HepG2 (cell line): Measurements from ENCODE around the gene RNF114. TPM values are rescaled to one million over a fixed set of nuclear protein-coding genes. Genes with fewer than 3 reads are reported as not detected.
A peak's percentile ranks its signal among the peaks of the same experiment; 100 is the strongest.

Experiments
- ESRRA ChIP-seq: sonication (generic); formaldehyde crosslinking; IDR thresholded peaks from 2 replicates; pipeline ENCODE4 v1.5.1; 2020; ENCODE audit warnings: mild to moderate bottlenecking, low read depth, missing genetic modification reagents
- HOXA7 ChIP-seq: sonication (generic); formaldehyde crosslinking; IDR thresholded peaks from 2 replicates; pipeline ENCODE4 v1.8.1; 2022; ENCODE audit warnings: mild to moderate bottlenecking, missing genetic modification reagents, moderate library complexity
- PHF21A ChIP-seq: sonication (generic); formaldehyde crosslinking; IDR thresholded peaks from 2 replicates; pipeline ENCODE4 v1.5.0; 2020; ENCODE audit warnings: mild to moderate bottlenecking, missing genetic modification reagents
- PITX1 ChIP-seq: sonication (generic); formaldehyde crosslinking; IDR thresholded peaks from 2 replicates; pipeline ENCODE4 v1.5.1; 2020; ENCODE audit warnings: mild to moderate bottlenecking, missing genetic modification reagents
- PPARG ChIP-seq: conservative IDR thresholded peaks from 2 replicates; pipeline ENCODE4 v1.6.1; 2016; ENCODE audit warnings: missing biosample characterization, missing genetic modification reagents
- SIN3B ChIP-seq: fragments of 150-350 bp; IDR thresholded peaks from 2 replicates; pipeline ENCODE4 v1.6.1; 2014; ENCODE audit warnings: low read length
- SPEN ChIP-seq: sonication (generic); formaldehyde crosslinking; IDR thresholded peaks from 2 replicates; pipeline ENCODE4 v1.5.1; 2020; ENCODE audit warnings: low read depth, mild to moderate bottlenecking, missing genetic modification reagents
- SRF ChIP-seq: IDR thresholded peaks from 2 replicates; pipeline ENCODE4 v1.6.1; 2011; ENCODE audit warnings: mild to moderate bottlenecking, low read depth, low read length, moderate library complexity
- TEAD3 ChIP-seq: optimal IDR thresholded peaks from 2 replicates; pipeline ENCODE3; 2016; ENCODE audit warnings: borderline replicate concordance
- ZNF180 ChIP-seq: sonication (generic); formaldehyde crosslinking; IDR thresholded peaks from 2 replicates; pipeline ENCODE4 v1.4.0; 2020; ENCODE audit warnings: low read depth, missing genetic modification reagents, borderline replicate concordance
- polyA plus RNA-seq, 8 experiments: library from polyadenylated mRNA; depleted of rRNA in 3 of 8; stranded (reverse) in 7 of 8; unstranded in 1 of 8; fragments of >200 nt; fragmentation: Illumina TruSeq in 4 of 8; extraction: Trizol in 4 of 8; gene quantifications; 2 replicates each; pipeline versions ENCODE4 v1.2.1 to v1.2.3, GENCODE V29; 2011 to 2016; ENCODE audit warnings: low read depth in 4 of 8, missing spikeins in 1 of 8, mixed read lengths in 1 of 8; ENCODE audit not compliant: insufficient read depth in 1 of 8
- total RNA-seq, 5 experiments: library from RNA; depleted of rRNA; stranded (reverse); fragments of >200 nt; fragmentation: Illumina TruSeq; extraction: Trizol; gene quantifications; 2 replicates each; pipeline ENCODE4 v1.2.3, GENCODE V29; 2016; ENCODE audit warnings: low read depth in 1 of 5
- TF ChIP-seq, protein P1 (sequence below): sonication (generic); formaldehyde crosslinking; IDR thresholded peaks from 2 replicates; pipeline ENCODE4 v1.9.0; 2022; ENCODE audit warnings: missing genetic modification reagents, mild to moderate bottlenecking, borderline replicate concordance
- TF ChIP-seq, protein P2 (sequence below): IDR thresholded peaks from 2 replicates; pipeline ENCODE4 v1.6.1; 2016
- TF ChIP-seq, protein P3 (sequence below): IDR thresholded peaks from 2 replicates; pipeline ENCODE4 v1.6.1; 2012; ENCODE audit warnings: low read length, improper control_type of control experiment
- TF ChIP-seq, protein P4 (sequence below): sonication (generic); formaldehyde crosslinking; IDR thresholded peaks from 2 replicates; pipeline ENCODE4 v1.5.0; 2020; ENCODE audit warnings: mild to moderate bottlenecking, missing genetic modification reagents, borderline replicate concordance
- TF ChIP-seq, protein P5 (sequence below): sonication (generic); formaldehyde crosslinking; IDR thresholded peaks from 2 replicates; pipeline ENCODE4 v1.9.0; 2021; ENCODE audit warnings: missing genetic modification reagents, borderline replicate concordance
- TF ChIP-seq, protein P6 (sequence below): sonication (generic); formaldehyde crosslinking; IDR thresholded peaks from 2 replicates; pipeline ENCODE4 v1.4.0; 2020; ENCODE audit warnings: missing genetic modification reagents

Gene RNF114
- total and polyA plus RNA-seq, 2 of the 13 experiments (the other 11 are each of a cell fraction or from before 2014, with no cell fraction given): 119 to 126 TPM

DNA sequence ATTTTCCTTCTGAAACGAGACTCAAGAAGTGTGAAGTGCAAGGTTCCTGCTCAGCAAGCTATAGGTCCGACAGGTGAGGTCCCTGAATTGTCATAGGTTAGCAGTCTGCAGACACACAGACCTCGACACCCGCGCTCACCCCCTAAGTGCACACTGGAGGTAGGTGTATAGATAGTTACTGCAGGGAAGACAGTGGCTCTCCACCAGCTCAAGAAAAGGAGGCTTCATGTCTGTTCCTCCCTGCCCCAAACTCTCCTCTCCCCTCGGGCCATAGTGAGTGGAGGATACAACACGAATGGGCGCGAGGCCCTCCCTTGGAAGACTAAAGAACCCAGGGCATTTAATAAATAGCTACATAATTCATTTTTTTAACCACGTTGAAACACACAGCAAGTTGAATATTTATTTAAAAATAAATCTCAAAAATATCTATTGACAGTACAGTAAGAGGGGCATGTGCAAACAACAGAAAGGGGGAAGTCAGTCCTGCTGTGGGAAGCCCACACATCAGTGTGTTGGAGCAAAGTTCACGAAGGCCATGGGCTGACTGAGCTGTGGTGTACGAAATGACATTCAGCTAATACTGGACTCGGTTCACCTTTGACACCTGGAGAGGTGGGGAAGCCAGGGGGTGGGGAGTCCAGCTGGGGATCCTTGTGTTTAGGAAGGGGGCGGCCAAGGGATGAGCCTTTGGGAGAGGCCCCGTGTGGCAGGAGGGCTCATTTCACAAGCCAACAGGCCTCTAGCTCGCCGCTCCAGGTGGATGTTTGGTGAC lies 31.6 kb upstream of the RNF114 start (continued):
- TF ChIP-seq ZNF180 (CRISPR knock-in tag): no peak
- TF ChIP-seq, protein P1, sequence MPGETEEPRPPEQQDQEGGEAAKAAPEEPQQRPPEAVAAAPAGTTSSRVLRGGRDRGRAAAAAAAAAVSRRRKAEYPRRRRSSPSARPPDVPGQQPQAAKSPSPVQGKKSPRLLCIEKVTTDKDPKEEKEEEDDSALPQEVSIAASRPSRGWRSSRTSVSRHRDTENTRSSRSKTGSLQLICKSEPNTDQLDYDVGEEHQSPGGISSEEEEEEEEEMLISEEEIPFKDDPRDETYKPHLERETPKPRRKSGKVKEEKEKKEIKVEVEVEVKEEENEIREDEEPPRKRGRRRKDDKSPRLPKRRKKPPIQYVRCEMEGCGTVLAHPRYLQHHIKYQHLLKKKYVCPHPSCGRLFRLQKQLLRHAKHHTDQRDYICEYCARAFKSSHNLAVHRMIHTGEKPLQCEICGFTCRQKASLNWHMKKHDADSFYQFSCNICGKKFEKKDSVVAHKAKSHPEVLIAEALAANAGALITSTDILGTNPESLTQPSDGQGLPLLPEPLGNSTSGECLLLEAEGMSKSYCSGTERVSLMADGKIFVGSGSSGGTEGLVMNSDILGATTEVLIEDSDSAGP (CRISPR knock-in tag): 0 out of 2 replicates have a peak, but pooled peaks have one; percentile 7
- TF ChIP-seq, protein P2, sequence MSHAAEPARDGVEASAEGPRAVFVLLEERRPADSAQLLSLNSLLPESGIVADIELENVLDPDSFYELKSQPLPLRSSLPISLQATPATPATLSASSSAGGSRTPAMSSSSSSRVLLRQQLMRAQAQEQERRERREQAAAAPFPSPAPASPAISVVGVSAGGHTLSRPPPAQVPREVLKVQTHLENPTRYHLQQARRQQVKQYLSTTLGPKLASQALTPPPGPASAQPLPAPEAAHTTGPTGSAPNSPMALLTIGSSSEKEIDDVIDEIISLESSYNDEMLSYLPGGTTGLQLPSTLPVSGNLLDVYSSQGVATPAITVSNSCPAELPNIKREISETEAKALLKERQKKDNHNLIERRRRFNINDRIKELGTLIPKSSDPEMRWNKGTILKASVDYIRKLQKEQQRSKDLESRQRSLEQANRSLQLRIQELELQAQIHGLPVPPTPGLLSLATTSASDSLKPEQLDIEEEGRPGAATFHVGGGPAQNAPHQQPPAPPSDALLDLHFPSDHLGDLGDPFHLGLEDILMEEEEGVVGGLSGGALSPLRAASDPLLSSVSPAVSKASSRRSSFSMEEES (CRISPR knock-in tag): no peak
- 0 out of 2 replicates have a peak, but pooled peaks have one; percentile 10 for TF ChIP-seq HOXA7
- peak; percentile 66; the same call in 1 of the 2 replicates for TF ChIP-seq ESRRA
- TF ChIP-seq PPARG: peak; percentile 42; the same call in 1 of the 2 replicates
- TF ChIP-seq, protein P3, sequence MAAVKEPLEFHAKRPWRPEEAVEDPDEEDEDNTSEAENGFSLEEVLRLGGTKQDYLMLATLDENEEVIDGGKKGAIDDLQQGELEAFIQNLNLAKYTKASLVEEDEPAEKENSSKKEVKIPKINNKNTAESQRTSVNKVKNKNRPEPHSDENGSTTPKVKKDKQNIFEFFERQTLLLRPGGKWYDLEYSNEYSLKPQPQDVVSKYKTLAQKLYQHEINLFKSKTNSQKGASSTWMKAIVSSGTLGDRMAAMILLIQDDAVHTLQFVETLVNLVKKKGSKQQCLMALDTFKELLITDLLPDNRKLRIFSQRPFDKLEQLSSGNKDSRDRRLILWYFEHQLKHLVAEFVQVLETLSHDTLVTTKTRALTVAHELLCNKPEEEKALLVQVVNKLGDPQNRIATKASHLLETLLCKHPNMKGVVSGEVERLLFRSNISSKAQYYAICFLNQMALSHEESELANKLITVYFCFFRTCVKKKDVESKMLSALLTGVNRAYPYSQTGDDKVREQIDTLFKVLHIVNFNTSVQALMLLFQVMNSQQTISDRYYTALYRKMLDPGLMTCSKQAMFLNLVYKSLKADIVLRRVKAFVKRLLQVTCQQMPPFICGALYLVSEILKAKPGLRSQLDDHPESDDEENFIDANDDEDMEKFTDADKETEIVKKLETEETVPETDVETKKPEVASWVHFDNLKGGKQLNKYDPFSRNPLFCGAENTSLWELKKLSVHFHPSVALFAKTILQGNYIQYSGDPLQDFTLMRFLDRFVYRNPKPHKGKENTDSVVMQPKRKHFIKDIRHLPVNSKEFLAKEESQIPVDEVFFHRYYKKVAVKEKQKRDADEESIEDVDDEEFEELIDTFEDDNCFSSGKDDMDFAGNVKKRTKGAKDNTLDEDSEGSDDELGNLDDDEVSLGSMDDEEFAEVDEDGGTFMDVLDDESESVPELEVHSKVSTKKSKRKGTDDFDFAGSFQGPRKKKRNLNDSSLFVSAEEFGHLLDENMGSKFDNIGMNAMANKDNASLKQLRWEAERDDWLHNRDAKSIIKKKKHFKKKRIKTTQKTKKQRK: no peak
- TF ChIP-seq TEAD3 (CRISPR knock-in tag): peak; percentile 15
- no peak for TF ChIP-seq SIN3B
- TF ChIP-seq PHF21A (CRISPR knock-in tag): peak; percentile 58; the same call in 1 of the 2 replicates
- no peak for TF ChIP-seq SRF
- TF ChIP-seq SPEN (CRISPR knock-in tag): peak; percentile 39; the same call in 1 of the 2 replicates
- TF ChIP-seq, protein P4, sequence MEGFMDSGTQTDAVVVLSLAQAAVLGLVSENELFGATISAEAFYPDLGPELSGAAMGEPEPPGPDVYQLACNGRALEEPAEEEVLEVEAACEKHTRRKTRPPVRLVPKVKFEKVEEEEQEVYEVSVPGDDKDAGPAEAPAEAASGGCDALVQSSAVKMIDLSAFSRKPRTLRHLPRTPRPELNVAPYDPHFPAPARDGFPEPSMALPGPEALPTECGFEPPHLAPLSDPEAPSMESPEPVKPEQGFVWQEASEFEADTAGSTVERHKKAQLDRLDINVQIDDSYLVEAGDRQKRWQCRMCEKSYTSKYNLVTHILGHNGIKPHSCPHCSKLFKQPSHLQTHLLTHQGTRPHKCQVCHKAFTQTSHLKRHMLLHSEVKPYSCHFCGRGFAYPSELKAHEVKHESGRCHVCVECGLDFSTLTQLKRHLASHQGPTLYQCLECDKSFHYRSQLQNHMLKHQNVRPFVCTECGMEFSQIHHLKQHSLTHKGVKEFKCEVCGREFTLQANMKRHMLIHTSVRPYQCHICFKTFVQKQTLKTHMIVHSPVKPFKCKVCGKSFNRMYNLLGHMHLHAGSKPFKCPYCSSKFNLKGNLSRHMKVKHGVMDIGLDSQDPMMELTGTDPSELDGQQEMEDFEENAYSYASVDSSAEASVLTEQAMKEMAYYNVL (CRISPR knock-in tag): 0 out of 2 replicates have a peak, but pooled peaks have one; percentile 3
- TF ChIP-seq, protein P5, sequence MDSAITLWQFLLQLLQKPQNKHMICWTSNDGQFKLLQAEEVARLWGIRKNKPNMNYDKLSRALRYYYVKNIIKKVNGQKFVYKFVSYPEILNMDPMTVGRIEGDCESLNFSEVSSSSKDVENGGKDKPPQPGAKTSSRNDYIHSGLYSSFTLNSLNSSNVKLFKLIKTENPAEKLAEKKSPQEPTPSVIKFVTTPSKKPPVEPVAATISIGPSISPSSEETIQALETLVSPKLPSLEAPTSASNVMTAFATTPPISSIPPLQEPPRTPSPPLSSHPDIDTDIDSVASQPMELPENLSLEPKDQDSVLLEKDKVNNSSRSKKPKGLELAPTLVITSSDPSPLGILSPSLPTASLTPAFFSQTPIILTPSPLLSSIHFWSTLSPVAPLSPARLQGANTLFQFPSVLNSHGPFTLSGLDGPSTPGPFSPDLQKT (CRISPR knock-in tag): no peak
- TF ChIP-seq, protein P6, sequence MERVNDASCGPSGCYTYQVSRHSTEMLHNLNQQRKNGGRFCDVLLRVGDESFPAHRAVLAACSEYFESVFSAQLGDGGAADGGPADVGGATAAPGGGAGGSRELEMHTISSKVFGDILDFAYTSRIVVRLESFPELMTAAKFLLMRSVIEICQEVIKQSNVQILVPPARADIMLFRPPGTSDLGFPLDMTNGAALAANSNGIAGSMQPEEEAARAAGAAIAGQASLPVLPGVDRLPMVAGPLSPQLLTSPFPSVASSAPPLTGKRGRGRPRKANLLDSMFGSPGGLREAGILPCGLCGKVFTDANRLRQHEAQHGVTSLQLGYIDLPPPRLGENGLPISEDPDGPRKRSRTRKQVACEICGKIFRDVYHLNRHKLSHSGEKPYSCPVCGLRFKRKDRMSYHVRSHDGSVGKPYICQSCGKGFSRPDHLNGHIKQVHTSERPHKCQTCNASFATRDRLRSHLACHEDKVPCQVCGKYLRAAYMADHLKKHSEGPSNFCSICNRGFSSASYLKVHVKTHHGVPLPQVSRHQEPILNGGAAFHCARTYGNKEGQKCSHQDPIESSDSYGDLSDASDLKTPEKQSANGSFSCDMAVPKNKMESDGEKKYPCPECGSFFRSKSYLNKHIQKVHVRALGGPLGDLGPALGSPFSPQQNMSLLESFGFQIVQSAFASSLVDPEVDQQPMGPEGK (CRISPR knock-in tag): peak; percentile 71; the same call in 1 of the 2 replicates
- peak; percentile 64; the same call in 1 of the 2 replicates for TF ChIP-seq PITX1
